SU-DHL-6 (cell line): ENCODE results near the gene ENO2.

Experiments used
- CTCF ChIP-seq: fragments of 200-600 bp; sonication (generic); IDR thresholded peaks from one replicate; pipeline ENCODE4 v1.5.1; 2017; ENCODE audit warnings: antibody characterized with exemption, mild to moderate bottlenecking, low read length, moderate library complexity; ENCODE audit not compliant: insufficient read depth, poor library complexity, severe bottlenecking
- EZH2phosphoT487 ChIP-seq: fragments of 200-600 bp; sonication (generic), shearing (Covaris generic); conservative IDR thresholded peaks from 2 replicates; pipeline ENCODE4 v1.6.1; 2018; ENCODE audit warnings: mild to moderate bottlenecking, antibody characterized with exemption, low read length, moderate library complexity, mixed read lengths

- TF ChIP-seq CTCF = no peak
- TF ChIP-seq EZH2phosphoT487 = no peak
Measured at GRCh38 chr12:6919588-6919987, 5.2 kb downstream of the ENO2 start.
